ENCODE measurements around the gene SLC13A3.

The SLC13A3 gene

GRCh38 chr20:46651091-46651962 is at the start of gene SLC13A3:
Gene SLC13A3 (minus strand): TSS chr20:46651459. CDS start chr20:46651421, 38 bp downstream.
- no peaks in the 10 kb centered on the region for H3K9me3 Mint-ChIP-seq
- peaks cover 5% of the 10 kb centered on the region for H3K4me1 Mint-ChIP-seq (ENCODE audit: low read depth)
- H3K27me3 Mint-ChIP-seq, result peaks cover 65% of the 10 kb centered on the region
- H3K4me3 Mint-ChIP-seq, result no peak within 1 kb of the TSS
- no peaks in the 10 kb centered on the region for H3K36me3 Mint-ChIP-seq (ENCODE audit: low read depth)
- no peak within 1 kb of the TSS for H3K27ac Mint-ChIP-seq
- intact Hi-C loops (cut with micrococcal nuclease), result no loop called here

GRCh38 chr20:46701057-46701456 is 49.8 kb upstream of the SLC13A3 start:
- no peaks in the 10 kb centered on the region for H3K36me3 Mint-ChIP-seq (ENCODE audit: low read depth)
- H3K27me3 Mint-ChIP-seq, result peaks cover 7% of the 10 kb centered on the region
- no peaks in the 10 kb centered on the region for H3K4me1 Mint-ChIP-seq (ENCODE audit: low read depth)
- no peak overlapping the region for H3K27ac Mint-ChIP-seq
- no peak overlapping the region for H3K4me3 Mint-ChIP-seq
- H3K9me3 Mint-ChIP-seq, result no peaks in the 10 kb centered on the region
- intact Hi-C loops (cut with micrococcal nuclease), result no loop called here

GRCh38 chr20:46700481-46700880 is 49.2 kb upstream of the SLC13A3 start:
- no peak overlapping the region for H3K27ac Mint-ChIP-seq
- H3K36me3 Mint-ChIP-seq (ENCODE audit: low read depth), result no peaks in the 10 kb centered on the region
- no peak overlapping the region for H3K4me3 Mint-ChIP-seq
- H3K27me3 Mint-ChIP-seq, result peaks cover 7% of the 10 kb centered on the region
- intact Hi-C loops (cut with micrococcal nuclease), result loop anchor here (1.0 kb wide), 1 partner anchor 179 kb away; no protein-coding TSS in a partner anchor
- H3K9me3 Mint-ChIP-seq, result no peaks in the 10 kb centered on the region
- no peaks in the 10 kb centered on the region for H3K4me1 Mint-ChIP-seq (ENCODE audit: low read depth)

- H3K9me3 Mint-ChIP-seq, result no peaks in the 10 kb centered on the region
- no peak overlapping the region for H3K4me3 Mint-ChIP-seq
- H3K36me3 Mint-ChIP-seq (ENCODE audit: low read depth), result no peaks in the 10 kb centered on the region
- intact Hi-C loops (cut with micrococcal nuclease), result loop anchor here (1.0 kb wide), 1 partner anchor 179 kb away; no protein-coding TSS in a partner anchor
- peaks cover under 1% of the 10 kb centered on the region for H3K4me1 Mint-ChIP-seq (ENCODE audit: low read depth)
- H3K27me3 Mint-ChIP-seq, result peaks cover 3% of the 10 kb centered on the region
- no peak overlapping the region for H3K27ac Mint-ChIP-seq
These were observed 48.5 kb upstream of the SLC13A3 start for GRCh38 chr20:46699651-46700359.

GRCh38 chr20:46698788-46699187 is 47.5 kb upstream of the SLC13A3 start:
- Mint-ChIP-seq H3K27me3 (peaks cover 3% of the 10 kb centered on the region), H3K36me3 (ENCODE audit: low read depth) (no peaks in the 10 kb centered on the region), H3K4me1 (ENCODE audit: low read depth) (peaks cover 11% of the 10 kb centered on the region), H3K9me3 (no peaks in the 10 kb centered on the region), H3K27ac (no peak overlapping the region), H3K4me3 (no peak overlapping the region)
- intact Hi-C loops (cut with micrococcal nuclease), result no loop called here

- Mint-ChIP-seq H3K4me3 (no peak overlapping the region), H3K4me1 (ENCODE audit: low read depth) (peaks cover 12% of the 10 kb centered on the region), H3K27ac (no peak overlapping the region)
These were observed 45.6 kb upstream of the SLC13A3 start for GRCh38 chr20:46696791-46697279.

GRCh38 chr20:46695892-46696291 is 44.6 kb upstream of the SLC13A3 start:
- H3K36me3 Mint-ChIP-seq (ENCODE audit: low read depth), result no peaks in the 10 kb centered on the region
- intact Hi-C loops (cut with micrococcal nuclease), result no loop called here
- no peak overlapping the region for H3K27ac Mint-ChIP-seq

More at GRCh38 chr20:46696791-46697279, 45.6 kb upstream of the SLC13A3 start:
- H3K9me3 Mint-ChIP-seq, result no peaks in the 10 kb centered on the region
- intact Hi-C loops (cut with micrococcal nuclease), result no loop called here
- H3K27me3 Mint-ChIP-seq, result peaks cover 3% of the 10 kb centered on the region
- H3K36me3 Mint-ChIP-seq (ENCODE audit: low read depth), result no peaks in the 10 kb centered on the region

GRCh38 chr20:46694484-46694883 is 43.2 kb upstream of the SLC13A3 start:
- intact Hi-C loops (cut with micrococcal nuclease), result no loop called here
- Mint-ChIP-seq H3K4me1 (ENCODE audit: low read depth) (peaks cover 28% of the 10 kb centered on the region), H3K36me3 (ENCODE audit: low read depth) (no peaks in the 10 kb centered on the region), H3K9me3 (no peaks in the 10 kb centered on the region), H3K4me3 (no peak overlapping the region), H3K27me3 (no peaks in the 10 kb centered on the region), H3K27ac (peak overlapping the region; percentile 51)

More at GRCh38 chr20:46695892-46696291, 44.6 kb upstream of the SLC13A3 start:
- no peak overlapping the region for H3K4me3 Mint-ChIP-seq
- no peaks in the 10 kb centered on the region for H3K9me3 Mint-ChIP-seq
- peaks cover 14% of the 10 kb centered on the region for H3K4me1 Mint-ChIP-seq (ENCODE audit: low read depth)
- peaks cover 3% of the 10 kb centered on the region for H3K27me3 Mint-ChIP-seq

- Mint-ChIP-seq H3K9me3 (no peaks in the 10 kb centered on the region), H3K4me3 (no peak overlapping the region), H3K4me1 (ENCODE audit: low read depth) (peaks cover 49% of the 10 kb centered on the region), H3K27ac (no peak overlapping the region), H3K36me3 (ENCODE audit: low read depth) (peaks cover 17% of the 10 kb centered on the region), H3K27me3 (no peaks in the 10 kb centered on the region)
- intact Hi-C loops (cut with micrococcal nuclease), result no loop called here
These were observed 39.9 kb upstream of the SLC13A3 start for GRCh38 chr20:46691196-46691595.

GRCh38 chr20:46690219-46691106 is 39.2 kb upstream of the SLC13A3 start:
- Mint-ChIP-seq H3K36me3 (ENCODE audit: low read depth) (peaks cover 24% of the 10 kb centered on the region), H3K9me3 (no peaks in the 10 kb centered on the region), H3K27ac (peak overlapping the region; percentile 93), H3K27me3 (no peaks in the 10 kb centered on the region), H3K4me1 (ENCODE audit: low read depth) (peaks cover 50% of the 10 kb centered on the region), H3K4me3 (no peak overlapping the region)
- intact Hi-C loops (cut with micrococcal nuclease), result no loop called here

GRCh38 chr20:46689754-46690085 is 38.5 kb upstream of the SLC13A3 start:
- Mint-ChIP-seq H3K27me3 (no peaks in the 10 kb centered on the region), H3K27ac (peak overlapping the region; percentile 93), H3K4me3 (peak overlapping the region; percentile 85), H3K9me3 (no peaks in the 10 kb centered on the region), H3K4me1 (ENCODE audit: low read depth) (peaks cover 54% of the 10 kb centered on the region), H3K36me3 (ENCODE audit: low read depth) (peaks cover 31% of the 10 kb centered on the region)
- intact Hi-C loops (cut with micrococcal nuclease), result no loop called here

GRCh38 chr20:46689082-46689753 is 38.0 kb upstream of the SLC13A3 start, which contains the start of gene TP53RK:
Gene TP53RK (minus strand): TSS chr20:46689444. CDS start chr20:46689414, 30 bp downstream.
- H3K27me3 Mint-ChIP-seq, result no peaks in the 10 kb centered on the region
- H3K4me1 Mint-ChIP-seq (ENCODE audit: low read depth), result peaks cover 52% of the 10 kb centered on the region
- H3K36me3 Mint-ChIP-seq (ENCODE audit: low read depth), result peaks cover 33% of the 10 kb centered on the region

More at GRCh38 chr20:46689082-46689753, 38.0 kb upstream of the SLC13A3 start, which contains the start of gene TP53RK:
- H3K4me3 Mint-ChIP-seq, result peak within 1 kb of the TSS; percentile 85
- peak within 1 kb of the TSS; percentile 93 for H3K27ac Mint-ChIP-seq
- intact Hi-C loops (cut with micrococcal nuclease), result no loop called here
- H3K9me3 Mint-ChIP-seq, result no peaks in the 10 kb centered on the region

Measured in dendritic cell treated with granulocyte-macrophage colony-stimulating factor and Interleukin-4, amounts not matched to agents 40 ng/mL and 50 ng/mL, for 4 days (primary cell).